H1 (cell line): ENCODE data around the gene UBASH3A. TPM values are rescaled to one million over a fixed set of nuclear protein-coding genes. Genes with fewer than 3 reads are reported as not detected.

ENCODE experiments used
- ASH2L ChIP-seq: fragments of 200-600, 300-600 bp; sonication (generic); IDR thresholded peaks from one replicate; pipeline ENCODE4 v1.7.1; 2017; ENCODE audit warnings: low read length
- MAFK ChIP-seq: IDR thresholded peaks from 2 replicates; pipeline ENCODE4 v1.6.1; 2012; ENCODE audit warnings: low read depth, mild to moderate bottlenecking, improper control_type of control experiment, low read length
- polyA plus RNA-seq, 7 experiments: library from polyadenylated mRNA; depleted of rRNA in 3 of 7; stranded (reverse) in 5 of 7; unstranded in 2 of 7; fragments of >200 nt in 5 of 7; fragments of 200-250 nt in 2 of 7; gene quantifications; 1 replicate in 5 of 7; 2 replicates in 1 of 7; 4 replicates in 1 of 7; pipeline versions ENCODE4 v1.2.1 to v1.2.3, GENCODE V29; 2011 to 2013; ENCODE audit warnings: missing spikeins in 2 of 7, mixed read lengths in 2 of 7
- total RNA-seq: library from RNA; stranded (reverse); fragmentation: NEBNext Ultra II Directional; extraction: Animal tissue kit (Norgen Biotek cat#: 25700); gene quantifications from 2 replicates; pipeline ENCODE4 v1.2.1, GENCODE V29; 2021
- TF ChIP-seq, protein P1 (sequence below): IDR thresholded peaks from 2 replicates; pipeline ENCODE4 v1.6.1; 2011; ENCODE audit warnings: low read length, improper control_type of control experiment
- TF ChIP-seq, protein P2 (sequence below): IDR thresholded peaks from 2 replicates; pipeline ENCODE4 v1.6.1; 2012; ENCODE audit warnings: inconsistent platforms

The UBASH3A gene
- total and polyA plus RNA-seq, 2 of the 8 experiments (the other 6 are each of a cell fraction or from before 2014, with no cell fraction given), result not detected

DNA sequence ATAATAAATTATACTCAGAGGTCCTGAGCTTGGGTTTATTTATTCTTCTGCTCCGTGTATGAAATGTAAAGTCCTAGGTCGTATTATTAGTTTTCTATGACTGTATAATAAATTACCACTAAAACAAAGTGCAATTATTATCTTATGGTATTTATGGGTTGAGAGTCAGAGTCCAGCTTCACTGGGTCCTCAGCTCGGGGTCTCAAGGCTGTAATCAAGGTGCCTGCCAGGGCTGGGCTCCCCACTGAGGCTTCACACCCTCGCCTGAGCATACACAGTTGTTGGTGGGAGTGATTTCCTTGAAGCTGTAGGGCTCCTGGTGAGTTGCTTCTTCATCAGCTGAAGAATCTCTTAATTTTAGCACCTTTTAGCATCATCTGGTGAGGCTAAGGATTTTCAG is 15.2 kb downstream of the UBASH3A start (continued):
- TF ChIP-seq, protein P1, sequence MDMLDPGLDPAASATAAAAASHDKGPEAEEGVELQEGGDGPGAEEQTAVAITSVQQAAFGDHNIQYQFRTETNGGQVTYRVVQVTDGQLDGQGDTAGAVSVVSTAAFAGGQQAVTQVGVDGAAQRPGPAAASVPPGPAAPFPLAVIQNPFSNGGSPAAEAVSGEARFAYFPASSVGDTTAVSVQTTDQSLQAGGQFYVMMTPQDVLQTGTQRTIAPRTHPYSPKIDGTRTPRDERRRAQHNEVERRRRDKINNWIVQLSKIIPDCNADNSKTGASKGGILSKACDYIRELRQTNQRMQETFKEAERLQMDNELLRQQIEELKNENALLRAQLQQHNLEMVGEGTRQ, result no peak
- TF ChIP-seq, protein P2, sequence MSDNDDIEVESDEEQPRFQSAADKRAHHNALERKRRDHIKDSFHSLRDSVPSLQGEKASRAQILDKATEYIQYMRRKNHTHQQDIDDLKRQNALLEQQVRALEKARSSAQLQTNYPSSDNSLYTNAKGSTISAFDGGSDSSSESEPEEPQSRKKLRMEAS, result no peak
- TF ChIP-seq ASH2L (no peak), MAFK (no peak)
